HL-60 (cell line): ENCODE data around the gene DVL1.

ENCODE experiments used
- CTCF ChIP-seq: IDR thresholded peaks from one replicate; pipeline ENCODE4 v1.5.1; 2011; ENCODE audit warnings: low read length, control low read depth, inconsistent platforms; ENCODE audit not compliant: insufficient read depth
- POLR2AphosphoS5 ChIP-seq: IDR thresholded peaks from 2 replicates; pipeline ENCODE4 v1.6.1; 2012; ENCODE audit warnings: low read depth

- TF ChIP-seq CTCF (no peak), POLR2AphosphoS5 (no peak)
Observed at GRCh38 chr1:1331068-1331965, 17.9 kb downstream of the DVL1 start, which contains the start of gene TAS1R3.
